H1 (cell line): Measurements from ENCODE around the gene AP2A2.

Experiments
- CTCF ChIP-seq, 3 experiments: IDR thresholded peaks; 1 replicate in 2 of 3; 2 replicates in 1 of 3; pipeline versions ENCODE4 v1.5.1 to v1.6.1; 2011; ENCODE audit warnings: low read length in 3 of 3, mild to moderate bottlenecking in 3 of 3, inconsistent platforms in 2 of 3, low read depth in 1 of 3, moderate library complexity in 1 of 3; ENCODE audit not compliant: insufficient read depth in 1 of 3; ENCODE audit errors: control extremely low read depth in 1 of 3
- EGR1 ChIP-seq: IDR thresholded peaks from 2 replicates; pipeline ENCODE4 v1.6.1; 2011; ENCODE audit warnings: low read depth, low read length, borderline replicate concordance
- POLR2A ChIP-seq, 2 experiments: IDR thresholded peaks; 1 replicate in 1 of 2; 2 replicates in 1 of 2; pipeline ENCODE4 v1.6.1; 2011; ENCODE audit warnings: low read depth in 2 of 2, low read length in 2 of 2, mild to moderate bottlenecking in 2 of 2; ENCODE audit errors: control extremely low read depth in 1 of 2
- POLR2AphosphoS5 ChIP-seq: IDR thresholded peaks from 2 replicates; pipeline ENCODE4 v1.6.1; 2011; ENCODE audit warnings: low read depth, low read length
- RFX5 ChIP-seq: IDR thresholded peaks from 2 replicates; pipeline ENCODE4 v1.6.1; 2011; ENCODE audit warnings: low read depth, low read length, improper control_type of control experiment, borderline replicate concordance
- USF2 ChIP-seq: IDR thresholded peaks from 2 replicates; pipeline ENCODE4 v1.6.1; 2011; ENCODE audit warnings: low read length, improper control_type of control experiment

- TF ChIP-seq RFX5 (no peak), CTCF (IDR thresholded peaks at IDR 0.05; ENCODE audit: control extremely low read depth in 1 of 3, insufficient read depth in 1 of 3, low read depth in 1 of 3, low read length in 3 of 3) (no peak), POLR2A (IDR thresholded peaks at IDR 0.05; ENCODE audit: control extremely low read depth in 1 of 2, low read depth in 2 of 2, low read length in 2 of 2) (no peak), USF2 (no peak), EGR1 (no peak), POLR2AphosphoS5 (no peak)
Measured at GRCh38 chr11:954392-955153, 28.9 kb downstream of the AP2A2 start.
